Testis (tissue), 3 donors: ENCODE data around the gene GBF1. TPM values are rescaled to one million over a fixed set of nuclear protein-coding genes. Genes with fewer than 3 reads are reported as not detected.

ENCODE experiments used
- DNase-seq: peaks from one replicate; pipeline ENCODE4 v3.0.0-alpha.2; 2019
- H3K27ac ChIP-seq, 2 donors: fragments of 200-600 bp; sonication (generic); one replicate each; pipeline ENCODE4 v1.5.1; 2019
- H3K27me3 ChIP-seq: fragments of 200-600 bp; sonication (generic); one replicate; pipeline ENCODE4 v1.5.1; 2019
- H3K36me3 ChIP-seq: fragments of 200-600 bp; sonication (generic); one replicate; pipeline ENCODE4 v1.5.1; 2017; ENCODE audit warnings: low read depth; ENCODE audit errors: missing control alignments
- H3K4me1 ChIP-seq: fragments of 200-600 bp; sonication (generic); one replicate; pipeline ENCODE4 v1.5.1; 2019
- H3K4me3 ChIP-seq, 2 donors: fragments of 200-600 bp; sonication (generic); one replicate each; pipeline ENCODE4 v1.5.1; 2017 to 2019
- H3K9me3 ChIP-seq: fragments of 200-600 bp; sonication (generic); one replicate; pipeline ENCODE4 v1.5.1; 2017
- CTCF ChIP-seq, 3 experiments: fragments of 450-650 bp in 2 of 3; fragments of 200-600 bp in 1 of 3; sonication (generic) in 1 of 3; IDR thresholded peaks; one replicate each; pipeline ENCODE4 v1.5.1; 2016 to 2019; ENCODE audit warnings: antibody characterized with exemption in 3 of 3, mild to moderate bottlenecking in 2 of 3, moderate library complexity in 1 of 3
- POLR2A ChIP-seq: fragments of 450-650 bp; IDR thresholded peaks from one replicate; pipeline ENCODE4 v1.6.1; 2017; ENCODE audit warnings: antibody characterized with exemption, mild to moderate bottlenecking, moderate library complexity
- WGBS, 2 donors: methylation state at CpG; one replicate each; pipeline ENCODE4 v1.1.5; 2018; 5-methylcytosine and 5-hydroxymethylcytosine counted together
- intact Hi-C: fragments of 100-400 bp; cut with DNase I; formaldehyde crosslinking; loops from one replicate; pipeline ENCODE4 v1.15.1; 2023; ENCODE audit warnings: low total_unique reads
- polyA plus RNA-seq: library from polyadenylated mRNA; stranded (reverse); fragments of 350-450 nt; fragmentation: Illumina TruSeq; extraction: RNeasy Lipid Tissue Mini Kit (QIAGEN cat#74804); gene quantifications from one replicate; pipeline ENCODE4 v1.2.3, GENCODE V29; 2014; ENCODE audit warnings: low read depth, low replicate concordance; ENCODE audit not compliant: insufficient read depth
- total RNA-seq, 2 donors: library from RNA; depleted of rRNA; stranded (reverse); fragments of >200 nt; gene quantifications; one replicate each; pipeline ENCODE4 v1.2.3, GENCODE V29; 2016

Gene GBF1
- total and polyA plus RNA-seq, 3 donors from 2014 or later: 58.2 to 76.4 (median 72.1) TPM

GRCh38 chr10:102241444-102242117, 3.8 kb upstream of the GBF1 start, which contains the start of gene PITX3:
TSS of gene PITX3 (minus strand) at chr10:102241512. CDS start at chr10:102232080, 9,432 bp downstream.
- WGBS, 2 donors: 0% methylated on average over 20 to 57 of the region's 57 CpGs
- intact Hi-C loops: no loop called here

DNA sequence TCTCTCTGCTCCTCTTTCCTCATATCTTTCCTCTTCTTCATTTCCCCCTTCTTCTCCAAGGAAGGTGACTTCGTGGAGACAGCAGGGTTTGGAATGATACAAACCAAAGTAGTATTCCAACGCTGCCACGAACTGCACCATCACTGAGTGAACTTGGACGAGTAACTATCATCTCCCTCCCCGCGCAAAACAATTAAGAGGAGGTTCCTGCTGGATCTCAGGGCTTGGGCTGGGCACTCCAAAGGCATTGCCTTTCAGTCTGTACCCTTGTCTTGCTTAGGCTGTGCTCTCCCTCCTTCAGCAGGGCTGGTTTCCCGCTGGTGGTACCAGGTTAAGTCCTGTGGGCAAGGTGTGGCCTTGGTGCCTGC, 3.2 kb upstream of the GBF1 start:
- peak overlapping the region; percentile 56 to 62 for H3K4me3 ChIP-seq
- H3K27me3 ChIP-seq: no peaks in the 10 kb centered on the region
- no peaks in the 10 kb centered on the region for H3K36me3 ChIP-seq
- peaks cover 33% of the 10 kb centered on the region for H3K4me1 ChIP-seq
- no peak for TF ChIP-seq POLR2A
- TF ChIP-seq CTCF (IDR thresholded peaks at IDR 0.05): no peak
- WGBS, 2 donors: 16 to 26% methylated on average over 7 of the region's 7 CpGs
- no peaks in the 10 kb centered on the region for H3K9me3 ChIP-seq
- intact Hi-C loops: no loop called here
- no peak for DNase-seq
- no peak overlapping the region for H3K27ac ChIP-seq

More at GRCh38 chr10:102241444-102242117, 3.8 kb upstream of the GBF1 start, which contains the start of gene PITX3:
- TF ChIP-seq CTCF (IDR thresholded peaks at IDR 0.05) (no peak), POLR2A (no peak)
- Histone ChIP-seq H3K36me3 (no peaks in the 10 kb centered on the region), H3K27me3 (no peaks in the 10 kb centered on the region), H3K9me3 (no peaks in the 10 kb centered on the region), H3K4me3 (peak within 1 kb of the TSS; percentile 56 to 62), H3K27ac (no peak within 1 kb of the TSS), H3K4me1 (peaks cover 28% of the 10 kb centered on the region)
- DNase-seq: peak; percentile 95

- Histone ChIP-seq H3K4me3 (no peak overlapping the region), H3K27ac (no peak overlapping the region), H3K4me1 (peaks cover 45% of the 10 kb centered on the region), H3K36me3 (no peaks in the 10 kb centered on the region), H3K9me3 (no peaks in the 10 kb centered on the region), H3K27me3 (no peaks in the 10 kb centered on the region)
- no peak for DNase-seq
- 90 to 91% methylated on average over 2 of the region's 2 CpGs for WGBS, 2 donors
- no peak for TF ChIP-seq POLR2A
- TF ChIP-seq CTCF (IDR thresholded peaks at IDR 0.05): no peak
- intact Hi-C loops: no loop called here
Measured at GRCh38 chr10:102243309-102243708, 2.0 kb upstream of the GBF1 start.

DNA sequence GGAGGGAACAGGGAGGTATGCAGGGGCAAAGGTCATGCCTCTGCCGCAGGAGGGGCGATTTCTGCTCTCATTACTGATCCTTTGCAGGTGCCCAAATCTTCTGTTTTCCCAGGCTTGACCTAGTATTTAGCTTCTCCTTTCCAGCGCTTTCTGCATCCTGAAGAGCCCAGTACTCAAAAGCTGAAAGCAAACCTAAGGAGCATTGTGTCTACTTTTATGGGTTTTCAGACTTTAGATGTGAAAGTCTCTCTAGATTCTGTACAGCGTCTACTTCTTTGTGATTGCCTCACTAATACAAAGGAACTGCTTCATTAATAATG, 560 bp downstream of the GBF1 start:
- 0 to 1% methylated on average over 4 of the region's 4 CpGs for WGBS, 2 donors
- Histone ChIP-seq H3K9me3 (no peaks in the 10 kb centered on the region), H3K27me3 (no peaks in the 10 kb centered on the region), H3K36me3 (no peaks in the 10 kb centered on the region), H3K27ac (peak overlapping the region; percentile 86 to 96), H3K4me3 (peak overlapping the region; percentile 71 to 95), H3K4me1 (peaks cover 39% of the 10 kb centered on the region)
- intact Hi-C loops: no loop called here
- DNase-seq: no peak
- TF ChIP-seq POLR2A: no peak
- TF ChIP-seq CTCF (IDR thresholded peaks at IDR 0.05): no peak

DNA sequence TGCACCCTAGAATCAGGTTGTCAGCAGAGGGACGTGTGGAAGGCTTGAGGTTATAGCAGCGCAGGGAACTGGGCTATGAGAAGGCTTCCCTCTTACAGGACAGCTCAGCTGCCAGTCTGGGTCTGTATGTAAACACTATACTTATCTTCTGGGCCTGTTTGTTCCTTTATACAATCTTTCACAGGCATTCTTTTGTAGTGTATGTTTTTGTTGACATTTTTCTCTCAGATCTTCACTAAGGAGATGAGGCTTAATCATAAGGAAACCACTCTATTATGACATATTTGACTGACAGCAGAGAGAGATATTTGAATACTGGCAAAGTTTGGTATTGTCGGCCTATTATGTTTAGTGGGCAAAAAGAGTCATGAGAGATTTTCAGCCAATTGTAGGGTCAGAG, 929 bp downstream of the GBF1 start:
- Histone ChIP-seq H3K9me3 (no peaks in the 10 kb centered on the region), H3K27ac (peak overlapping the region; percentile 86 to 96), H3K27me3 (no peaks in the 10 kb centered on the region), H3K4me3 (peak overlapping the region; percentile 71 to 95), H3K36me3 (no peaks in the 10 kb centered on the region), H3K4me1 (peaks cover 35% of the 10 kb centered on the region)
- DNase-seq: no peak
- no peak for TF ChIP-seq CTCF (IDR thresholded peaks at IDR 0.05)
- no peak for TF ChIP-seq POLR2A
- 7 to 12% methylated on average over 3 of the region's 3 CpGs for WGBS, 2 donors
- intact Hi-C loops: no loop called here
